SKM-1 treated with dmso at 0.1 percent for 144 hours (cell line): Measurements from ENCODE around the gene GIN1.

ENCODE experiments used
- DNase-seq: peaks from one replicate; lab custom pipeline; 2025; ENCODE audit not compliant: unreplicated experiment; lab: John Stamatoyannopoulos, UW

GIN1 gene

DNA sequence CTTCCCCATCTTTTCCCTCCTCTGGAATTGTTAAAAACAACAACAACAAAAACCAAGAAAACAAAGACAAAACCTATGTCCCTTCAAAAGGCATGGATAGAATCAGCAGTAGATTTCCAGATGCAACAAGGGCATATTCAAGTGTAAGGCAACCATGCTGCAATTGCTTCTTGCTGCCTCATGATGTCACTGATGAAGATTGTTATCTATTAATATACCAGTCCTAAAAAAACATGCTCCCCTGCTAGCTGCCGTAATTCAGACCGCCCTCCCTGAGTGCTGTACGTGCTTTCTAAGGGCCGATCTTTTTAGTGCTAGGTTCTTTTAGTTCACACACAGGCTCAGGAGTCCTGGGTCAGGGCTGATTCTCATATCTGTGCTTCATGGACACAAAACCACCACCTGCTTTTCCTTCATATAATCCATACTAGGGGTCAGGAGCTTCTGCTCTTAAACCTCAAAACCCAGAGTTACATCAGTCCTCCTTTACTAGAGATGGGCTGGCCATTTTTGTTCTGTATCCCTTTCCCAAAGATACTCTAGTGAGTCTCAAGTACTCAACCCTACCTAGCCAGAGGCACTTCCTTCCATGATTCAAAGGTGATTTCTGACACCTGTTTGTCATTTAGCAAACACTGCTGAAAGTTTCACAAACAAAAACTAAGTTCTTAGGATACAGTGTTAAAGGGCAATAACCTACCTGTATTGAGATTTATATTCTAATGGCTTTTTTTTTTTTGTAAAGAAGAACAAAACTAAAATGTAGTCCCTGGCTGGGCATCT lies 82.1 kb downstream of the GIN1 start:
- DNase-seq = no peak

DNA sequence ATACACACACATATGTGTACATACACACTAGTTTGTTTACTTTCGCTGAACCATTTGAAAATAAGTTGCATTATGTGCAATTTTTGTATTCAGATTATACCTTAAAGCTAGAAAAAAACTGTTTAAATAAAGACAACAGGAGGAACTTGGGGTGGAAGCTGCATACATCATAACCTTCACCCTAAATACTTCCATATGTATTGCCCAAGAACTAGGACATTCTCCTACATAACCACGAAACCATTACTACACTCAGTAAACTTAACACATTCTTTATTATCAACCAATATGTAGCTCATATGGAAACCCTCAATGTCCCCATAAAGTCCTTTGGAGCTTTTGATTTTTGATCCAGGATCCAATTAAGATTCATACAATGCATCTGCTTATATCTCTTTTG lies 83.3 kb downstream of the GIN1 start:
- DNase-seq = no peak
